Amniotic epithelial cell (primary cell): Measurements from ENCODE around the gene GUCY1A2.

ENCODE experiments used
- DNase-seq: peaks from one replicate; pipeline ENCODE4 v3.0.0-alpha.2; 2010; ENCODE audit warnings: low read depth

Gene GUCY1A2

GRCh38 chr11:106644824-106645223 lies 373.5 kb downstream of the GUCY1A2 start:
- peak; percentile 59 for DNase-seq

GRCh38 chr11:106642331-106642730 lies 375.9 kb downstream of the GUCY1A2 start:
- peak; percentile 63 for DNase-seq

GRCh38 chr11:106632283-106632682 lies 386.0 kb downstream of the GUCY1A2 start:
- DNase-seq, result no peak

- DNase-seq, result no peak
These were observed 390.6 kb downstream of the GUCY1A2 start for GRCh38 chr11:106627694-106628093.

GRCh38 chr11:106625566-106625965 lies 392.7 kb downstream of the GUCY1A2 start:
- DNase-seq, result peak; percentile 19

- DNase-seq, result no peak
These were observed 393.9 kb downstream of the GUCY1A2 start for GRCh38 chr11:106624377-106624776.
